VCaP (cell line): Measurements from ENCODE around the gene KCNAB1.
"Not testable (repeated sequence)": the region's sequence is repeated elsewhere in the genome, so short reads cannot be mapped to it uniquely, and the experiment has no call there.

Source experiments
- H3K27ac ChIP-seq: fragments of 450-650 bp; 2 replicates; pipeline ENCODE4 v1.5.1; 2017
- TF ChIP-seq, protein P1 (sequence below): fragments of 450-650 bp; conservative IDR thresholded peaks from 2 replicates; pipeline ENCODE4 v1.5.1; 2017; ENCODE audit warnings: mild to moderate bottlenecking, moderate library complexity

KCNAB1 gene

DNA sequence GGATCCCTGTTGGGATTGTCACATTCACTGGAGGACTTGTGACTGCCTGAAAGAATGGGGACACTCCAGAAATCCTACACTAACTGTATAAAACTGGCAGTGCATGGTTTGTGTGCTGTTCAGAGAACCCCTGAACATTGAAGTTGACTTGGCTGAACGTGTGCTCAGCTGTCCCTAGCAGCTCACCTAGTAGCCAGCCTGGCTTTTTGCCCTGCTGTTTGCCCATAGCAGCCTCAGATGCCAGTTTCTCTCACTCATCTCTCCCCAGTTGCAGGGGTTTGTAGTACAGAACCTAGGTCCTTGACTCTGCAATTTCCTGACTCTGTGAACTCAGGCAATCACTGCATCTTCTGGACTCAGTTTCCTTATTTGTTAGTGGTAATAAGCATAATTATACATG, 63.0 kb downstream of the KCNAB1 start:
- H3K27ac ChIP-seq = no peak overlapping the region
- TF ChIP-seq, protein P1, sequence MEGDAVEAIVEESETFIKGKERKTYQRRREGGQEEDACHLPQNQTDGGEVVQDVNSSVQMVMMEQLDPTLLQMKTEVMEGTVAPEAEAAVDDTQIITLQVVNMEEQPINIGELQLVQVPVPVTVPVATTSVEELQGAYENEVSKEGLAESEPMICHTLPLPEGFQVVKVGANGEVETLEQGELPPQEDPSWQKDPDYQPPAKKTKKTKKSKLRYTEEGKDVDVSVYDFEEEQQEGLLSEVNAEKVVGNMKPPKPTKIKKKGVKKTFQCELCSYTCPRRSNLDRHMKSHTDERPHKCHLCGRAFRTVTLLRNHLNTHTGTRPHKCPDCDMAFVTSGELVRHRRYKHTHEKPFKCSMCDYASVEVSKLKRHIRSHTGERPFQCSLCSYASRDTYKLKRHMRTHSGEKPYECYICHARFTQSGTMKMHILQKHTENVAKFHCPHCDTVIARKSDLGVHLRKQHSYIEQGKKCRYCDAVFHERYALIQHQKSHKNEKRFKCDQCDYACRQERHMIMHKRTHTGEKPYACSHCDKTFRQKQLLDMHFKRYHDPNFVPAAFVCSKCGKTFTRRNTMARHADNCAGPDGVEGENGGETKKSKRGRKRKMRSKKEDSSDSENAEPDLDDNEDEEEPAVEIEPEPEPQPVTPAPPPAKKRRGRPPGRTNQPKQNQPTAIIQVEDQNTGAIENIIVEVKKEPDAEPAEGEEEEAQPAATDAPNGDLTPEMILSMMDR = no peak

- TF ChIP-seq, protein P1 = no peak
- H3K27ac ChIP-seq = no peak overlapping the region
Measured at GRCh38 chr3:156184156-156184555, 63.8 kb downstream of the KCNAB1 start.

- H3K27ac ChIP-seq = no peak overlapping the region
- TF ChIP-seq, protein P1 = no peak
Measured at GRCh38 chr3:156187146-156187769, 66.9 kb downstream of the KCNAB1 start.

GRCh38 chr3:156188757-156189156, 68.4 kb downstream of the KCNAB1 start:
- H3K27ac ChIP-seq = no peak overlapping the region
- TF ChIP-seq, protein P1 = no peak

- H3K27ac ChIP-seq = no peak overlapping the region
- TF ChIP-seq, protein P1 = no peak
Measured at GRCh38 chr3:156189927-156190326, 69.5 kb downstream of the KCNAB1 start.

- H3K27ac ChIP-seq = not testable (repeated sequence)
Measured at GRCh38 chr3:156194945-156195344, 74.6 kb downstream of the KCNAB1 start.

GRCh38 chr3:156197152-156197551, 76.8 kb downstream of the KCNAB1 start:
- H3K27ac ChIP-seq = not testable (repeated sequence)

DNA sequence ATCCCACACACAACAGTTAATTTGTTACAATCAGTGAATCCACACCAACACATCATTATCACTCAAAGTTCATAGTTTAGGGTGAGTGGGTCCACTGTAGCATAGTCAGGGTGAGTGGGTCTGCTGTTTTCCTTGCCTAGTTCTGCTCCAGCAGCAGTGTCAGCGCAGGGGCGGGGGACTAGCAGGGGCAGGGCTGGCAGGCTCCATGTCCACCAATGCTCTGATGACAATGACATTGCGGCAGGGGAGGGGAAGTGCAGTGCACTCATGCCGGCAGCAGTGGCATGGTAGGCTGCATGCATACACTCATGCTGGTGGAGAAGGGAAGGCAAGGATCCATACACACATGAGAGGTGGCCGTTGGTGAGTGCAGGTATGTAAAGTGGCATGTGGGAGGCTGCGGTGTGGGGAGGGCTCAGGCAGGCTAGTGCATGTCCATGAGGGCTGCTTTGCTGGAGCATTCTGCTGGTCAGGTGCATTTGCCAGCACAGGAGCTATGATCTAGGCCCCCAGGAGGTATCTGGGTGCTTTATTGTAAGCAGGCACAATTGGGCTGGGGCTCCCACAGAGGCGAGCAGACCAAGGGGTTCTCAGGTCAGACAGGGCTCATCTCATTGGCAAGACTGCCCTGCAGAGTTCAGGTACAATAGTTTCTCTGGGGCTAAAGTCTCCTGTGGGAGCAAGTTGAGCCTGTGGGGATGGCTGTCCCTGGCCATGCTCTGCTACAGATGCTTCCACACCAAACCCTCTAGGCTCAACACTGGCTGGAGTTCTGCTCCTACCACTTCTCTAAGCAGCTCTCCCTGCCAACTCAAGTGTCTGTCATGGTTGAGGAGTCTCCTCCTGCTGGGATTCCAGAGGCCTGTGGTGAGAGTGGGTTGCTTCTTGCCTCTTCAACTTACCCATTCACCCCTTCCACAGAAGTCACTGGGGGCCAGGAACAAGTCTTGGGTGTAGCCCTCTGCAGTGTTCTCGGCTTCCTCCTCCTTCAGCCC, 81.3 kb downstream of the KCNAB1 start:
- TF ChIP-seq, protein P1 = no peak
- no peak overlapping the region for H3K27ac ChIP-seq
